SHP77 treated with DMSO at 0.1 percent for 48 hours (cell line): ENCODE measurements around the gene PLBD1.

Experiments
- DNase-seq: peaks from one replicate; lab custom pipeline; 2025; lab: John Stamatoyannopoulos, UW

The PLBD1 gene, protein sequence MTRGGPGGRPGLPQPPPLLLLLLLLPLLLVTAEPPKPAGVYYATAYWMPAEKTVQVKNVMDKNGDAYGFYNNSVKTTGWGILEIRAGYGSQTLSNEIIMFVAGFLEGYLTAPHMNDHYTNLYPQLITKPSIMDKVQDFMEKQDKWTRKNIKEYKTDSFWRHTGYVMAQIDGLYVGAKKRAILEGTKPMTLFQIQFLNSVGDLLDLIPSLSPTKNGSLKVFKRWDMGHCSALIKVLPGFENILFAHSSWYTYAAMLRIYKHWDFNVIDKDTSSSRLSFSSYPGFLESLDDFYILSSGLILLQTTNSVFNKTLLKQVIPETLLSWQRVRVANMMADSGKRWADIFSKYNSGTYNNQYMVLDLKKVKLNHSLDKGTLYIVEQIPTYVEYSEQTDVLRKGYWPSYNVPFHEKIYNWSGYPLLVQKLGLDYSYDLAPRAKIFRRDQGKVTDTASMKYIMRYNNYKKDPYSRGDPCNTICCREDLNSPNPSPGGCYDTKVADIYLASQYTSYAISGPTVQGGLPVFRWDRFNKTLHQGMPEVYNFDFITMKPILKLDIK

GRCh38 chr12:14567351-14568162 is at the start of gene PLBD1:
Gene PLBD1 (minus strand): TSS chr12:14567883. CDS start chr12:14567696, 187 bp downstream.
- no peak for DNase-seq

DNA sequence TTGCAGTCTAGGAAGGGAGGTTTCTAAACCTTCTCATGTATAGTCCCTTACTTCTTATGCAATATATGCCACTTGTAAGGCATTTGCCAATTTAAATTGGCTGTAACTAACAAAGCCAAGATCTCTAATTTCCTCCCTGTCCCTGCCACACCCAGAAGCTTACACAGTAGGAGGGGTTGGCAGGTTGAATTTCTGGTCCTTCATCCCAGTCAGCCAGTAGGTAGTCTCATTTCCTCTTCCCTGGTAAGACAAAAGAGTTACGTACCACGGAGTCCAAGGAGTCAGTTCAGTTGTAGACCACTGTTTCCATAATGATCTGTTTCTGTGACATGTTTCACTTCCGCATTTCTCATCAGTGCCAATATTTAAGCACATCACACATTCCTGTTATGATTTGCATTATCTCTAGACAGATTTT is 47.0 kb upstream of the PLBD1 start:
- no peak for DNase-seq

GRCh38 chr12:14613718-14614117 is 46.0 kb upstream of the PLBD1 start:
- no peak for DNase-seq

- no peak for DNase-seq
These were observed 45.3 kb upstream of the PLBD1 start for GRCh38 chr12:14612898-14613445.

DNA sequence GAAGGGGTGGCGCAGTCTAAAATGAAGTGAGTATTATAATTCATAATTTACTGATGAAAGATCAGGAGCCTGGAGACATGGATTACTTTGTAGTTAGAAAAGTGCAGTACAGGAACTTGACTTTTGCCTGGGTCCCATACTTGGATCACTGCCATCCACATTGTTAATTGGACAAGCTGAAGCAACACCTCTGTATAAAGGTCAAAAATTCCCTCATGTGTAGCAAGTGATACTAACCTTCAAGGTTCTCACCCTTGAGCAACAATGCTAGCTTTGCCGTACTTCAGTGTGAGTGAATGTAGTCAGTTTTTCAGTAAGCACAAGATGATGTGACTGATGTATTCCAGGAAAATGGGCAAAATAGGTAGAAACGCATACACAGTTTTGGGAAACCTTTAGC is 44.6 kb upstream of the PLBD1 start:
- DNase-seq = no peak

DNA sequence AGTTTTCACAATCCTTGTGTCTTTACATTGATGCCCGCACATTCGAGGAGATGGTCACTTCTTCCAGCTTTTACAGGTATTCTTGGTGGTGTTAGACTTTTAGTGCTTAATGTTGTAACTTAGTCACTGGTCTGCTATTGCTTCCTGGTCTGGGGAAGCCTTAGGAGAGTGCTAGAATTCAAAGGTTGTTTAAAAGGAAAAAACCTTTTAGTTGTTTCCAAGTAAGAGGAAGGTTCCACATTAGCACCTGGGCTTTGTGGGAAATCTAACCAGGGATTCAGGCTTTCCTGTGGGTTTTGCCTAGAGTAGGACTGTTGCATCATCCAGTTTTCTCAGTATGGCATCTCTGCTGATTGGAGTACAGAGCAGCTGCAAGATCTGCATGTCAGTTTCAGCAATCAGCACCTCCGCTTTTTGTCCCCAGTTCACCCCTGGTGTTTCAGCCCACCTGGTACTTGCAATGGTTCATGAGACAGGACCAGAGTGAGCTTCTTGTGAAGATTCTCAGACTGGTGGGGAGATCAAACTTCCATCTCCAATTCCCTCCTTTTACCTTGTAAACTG is 44.0 kb upstream of the PLBD1 start:
- DNase-seq = peak; percentile 8

DNA sequence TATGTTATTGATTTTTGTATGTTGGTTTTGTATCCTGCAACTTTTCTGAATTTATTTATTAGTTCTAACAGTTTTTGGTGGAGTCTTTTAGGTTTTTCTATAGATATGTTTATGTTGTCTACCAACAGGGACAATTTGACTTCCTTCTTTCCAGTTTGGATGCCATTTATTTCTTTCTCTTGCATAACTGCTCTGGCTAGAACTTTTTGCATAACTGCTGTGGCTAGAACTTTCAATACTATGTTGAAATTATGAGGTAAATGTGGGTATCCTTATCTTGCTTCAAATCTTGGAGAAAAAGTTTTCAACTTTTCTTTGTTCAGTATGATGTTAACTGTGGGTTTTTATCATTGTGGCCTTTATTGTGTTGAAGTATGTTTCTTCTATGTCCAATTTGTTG is 39.9 kb upstream of the PLBD1 start:
- no peak for DNase-seq

GRCh38 chr12:14605401-14605989 is 37.8 kb upstream of the PLBD1 start:
- no peak for DNase-seq

GRCh38 chr12:14601692-14602478 is 34.2 kb upstream of the PLBD1 start:
- DNase-seq = peak; percentile 75

DNA sequence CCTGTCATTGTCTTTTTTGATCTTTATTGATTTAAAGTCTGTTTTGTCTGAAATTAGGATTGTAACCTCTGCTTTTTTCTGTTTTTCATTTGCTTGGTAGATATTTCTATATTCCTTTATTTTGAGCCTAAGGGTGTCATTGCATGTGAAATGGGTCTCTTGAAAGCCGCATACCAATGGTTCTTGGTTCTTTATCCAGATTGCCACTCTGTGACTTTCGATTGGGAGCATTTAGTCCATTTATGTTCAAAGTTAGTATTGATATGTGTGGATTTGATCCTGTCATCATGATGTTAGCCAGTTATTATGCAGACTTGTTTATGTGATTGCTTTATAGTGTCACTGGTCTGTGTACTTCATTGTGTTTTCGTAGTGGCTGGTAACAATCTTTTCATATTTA is 29.8 kb upstream of the PLBD1 start:
- DNase-seq = no peak

- DNase-seq = no peak
These were observed 24.0 kb upstream of the PLBD1 start for GRCh38 chr12:14591719-14592118.

DNA sequence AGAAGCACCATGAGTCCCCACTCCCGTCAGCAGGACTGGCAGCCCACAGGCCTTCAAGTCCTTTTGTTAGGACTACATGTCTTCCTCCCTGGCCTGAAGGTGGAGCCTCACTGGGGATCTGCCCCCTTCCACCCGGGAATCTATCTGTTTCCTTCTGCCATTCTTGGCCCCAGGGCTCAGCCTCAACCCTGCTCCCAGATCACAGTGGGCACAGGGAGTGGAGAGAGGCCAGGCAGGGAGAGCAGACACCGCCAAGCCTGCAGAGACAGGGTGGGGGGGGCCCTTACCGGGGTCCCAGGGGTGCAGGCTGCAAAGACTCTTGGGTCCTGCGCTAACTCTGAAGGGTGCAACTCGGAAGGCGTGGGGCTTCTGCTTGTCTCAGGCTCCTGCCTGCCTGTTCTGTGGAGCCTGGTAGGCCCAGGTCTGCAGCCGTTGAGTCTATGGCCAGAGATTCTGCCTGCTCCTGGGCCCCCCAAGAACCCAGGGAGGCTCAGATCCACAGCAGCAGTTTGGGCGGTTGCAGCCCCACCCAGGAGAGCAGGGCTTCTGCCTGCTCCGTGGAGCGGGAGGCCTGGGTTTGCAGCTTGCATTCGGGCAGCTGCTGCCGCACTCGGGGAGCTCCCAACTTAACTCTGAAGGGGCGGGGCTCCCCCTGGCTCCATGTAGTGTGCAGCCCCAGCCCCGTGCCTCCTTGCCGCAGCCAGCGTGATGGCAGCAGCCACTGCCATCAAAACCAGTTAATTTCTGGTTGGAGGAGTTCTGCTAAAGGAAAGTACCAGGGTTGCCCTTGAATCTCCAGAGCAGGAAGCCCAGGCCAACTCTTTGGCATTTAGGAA is 21.7 kb upstream of the PLBD1 start:
- DNase-seq = no peak

DNA sequence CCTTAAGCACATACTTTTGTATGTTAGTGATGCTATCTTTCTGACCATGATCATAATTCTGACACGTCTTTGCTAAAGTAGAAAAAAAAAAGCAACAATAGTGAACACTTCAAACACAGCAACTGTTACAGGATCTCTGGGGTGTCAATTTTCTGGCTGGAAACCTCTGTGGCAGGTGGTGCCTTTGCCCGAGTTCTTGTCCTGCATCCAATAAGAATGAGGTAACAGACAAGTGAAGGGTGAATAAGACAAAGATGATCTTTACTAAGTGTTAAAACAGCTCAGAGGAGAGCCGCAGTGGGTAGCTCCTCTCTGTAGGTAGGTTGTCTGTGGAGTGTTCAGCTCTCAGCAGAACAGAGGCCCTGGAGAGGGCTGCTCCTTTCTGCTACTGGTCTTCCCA is 20.9 kb upstream of the PLBD1 start:
- DNase-seq = no peak

DNA sequence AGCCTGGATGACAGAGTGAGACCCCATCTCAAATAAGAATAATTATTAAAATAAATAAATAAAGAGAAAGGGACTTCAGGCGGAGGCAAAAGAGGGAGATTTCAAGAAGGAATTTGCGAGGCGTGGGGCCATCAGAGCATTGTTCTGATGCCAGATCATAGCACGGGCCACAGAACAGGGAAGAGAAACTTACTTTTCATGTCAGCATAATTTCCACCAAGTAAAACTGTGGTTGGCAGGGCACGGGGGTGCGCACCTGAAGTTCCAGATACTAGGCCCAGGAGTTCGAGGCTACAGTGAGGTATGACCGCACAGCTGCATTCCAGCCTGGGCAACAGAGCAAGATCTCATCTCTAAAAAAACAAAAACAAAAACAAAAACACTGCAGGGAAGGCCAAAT is 11.0 kb upstream of the PLBD1 start:
- DNase-seq = no peak

- no peak for DNase-seq
These were observed 9.7 kb upstream of the PLBD1 start for GRCh38 chr12:14577344-14577743.

DNA sequence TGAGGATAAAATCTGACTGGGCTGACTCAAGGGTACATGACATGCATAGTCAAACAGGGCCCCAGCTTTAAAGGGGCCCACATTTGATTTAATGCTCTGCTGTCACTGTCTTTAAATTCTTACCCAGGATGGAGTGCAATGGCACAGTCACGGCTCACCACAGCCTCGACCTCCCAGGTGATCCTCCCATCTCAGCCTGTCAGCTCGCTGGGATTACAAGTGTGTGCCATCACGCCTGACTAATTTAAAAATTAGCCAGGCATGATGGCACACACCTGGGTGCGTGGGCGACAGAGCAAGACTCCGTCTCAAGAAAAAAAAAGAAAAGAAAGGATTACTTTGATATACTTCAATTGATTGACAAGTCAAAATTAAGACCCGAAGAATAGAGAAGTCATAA is 9.2 kb upstream of the PLBD1 start:
- DNase-seq = no peak

DNA sequence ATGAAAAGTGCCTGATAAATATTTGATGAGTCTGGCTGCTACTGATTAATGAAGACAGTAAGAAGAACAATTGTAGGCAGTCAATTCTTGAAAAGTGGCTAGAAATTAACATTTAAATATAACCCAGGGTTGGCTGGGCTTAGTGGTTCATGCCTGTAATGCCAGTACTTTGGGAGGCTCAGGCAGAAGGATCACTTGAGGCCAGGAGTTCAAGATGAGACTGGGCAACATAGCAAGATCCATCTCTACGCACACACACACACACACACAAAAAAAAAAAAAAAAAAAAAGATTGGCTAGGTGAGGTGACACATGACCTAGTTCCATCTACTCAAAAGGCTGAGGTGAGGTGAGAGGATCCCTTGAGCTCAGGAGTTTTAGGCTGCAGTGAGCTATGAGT is 7.9 kb upstream of the PLBD1 start:
- DNase-seq = no peak

DNA sequence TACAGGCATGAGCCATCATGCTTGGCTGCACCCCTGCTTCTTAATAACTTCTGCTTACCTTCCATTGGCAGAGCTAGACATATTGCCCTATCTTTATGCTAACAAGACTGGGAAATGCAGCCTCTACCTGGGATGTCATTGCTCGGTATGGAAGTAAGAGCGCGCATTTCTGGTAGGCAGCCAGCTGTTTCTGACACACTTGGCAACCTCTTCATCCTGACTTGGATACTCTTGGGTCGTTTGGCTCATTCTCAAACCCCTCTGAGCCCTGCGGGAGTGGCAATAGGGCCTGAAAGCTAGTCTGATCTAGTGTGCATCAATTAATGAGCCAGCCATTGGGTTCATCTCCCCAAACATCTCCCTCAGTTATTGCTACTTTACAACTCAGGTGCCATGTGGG is 5.4 kb upstream of the PLBD1 start:
- no peak for DNase-seq

DNA sequence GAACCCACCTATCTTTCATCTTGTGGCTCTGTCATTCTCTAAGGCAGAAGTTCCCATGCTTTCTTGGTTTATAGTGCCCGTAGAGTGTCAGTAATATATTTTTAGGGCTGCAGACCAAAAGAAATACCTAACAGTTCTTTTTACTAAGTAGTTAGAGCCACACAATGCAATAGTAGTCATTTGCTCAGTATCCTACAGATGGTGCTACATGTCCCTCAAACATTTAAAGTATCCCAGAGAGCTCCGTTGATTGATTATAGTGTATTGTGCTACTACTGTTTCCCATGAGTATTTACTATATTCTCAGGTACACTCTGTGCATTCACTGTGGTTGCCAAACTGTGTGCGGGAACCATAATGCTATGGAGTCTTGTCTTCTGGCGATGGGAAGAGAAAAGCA is 4.7 kb upstream of the PLBD1 start:
- no peak for DNase-seq

DNA sequence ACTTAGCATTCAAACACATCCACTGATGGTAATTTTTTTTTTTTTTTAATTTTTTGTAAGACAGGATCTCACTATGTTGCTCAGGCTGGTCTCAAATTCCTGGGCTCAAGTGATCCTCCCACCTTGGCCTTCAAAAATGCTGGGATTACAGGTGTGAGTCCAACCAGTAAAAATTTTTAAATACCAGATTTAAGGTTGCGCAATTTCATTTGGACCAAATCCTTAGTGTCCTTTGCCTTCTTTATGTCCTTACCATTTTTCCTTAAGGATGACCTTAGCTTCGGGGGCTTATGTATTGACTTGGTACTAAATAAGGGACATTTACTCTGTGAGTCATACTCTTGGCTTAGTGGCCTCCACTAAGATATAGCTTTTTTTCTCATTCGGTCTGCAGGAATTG is 4.1 kb upstream of the PLBD1 start:
- no peak for DNase-seq
